ENCODE data around the gene SH3PXD2A.
"Not testable (repeated sequence)": the region's sequence is repeated elsewhere in the genome, so short reads cannot be mapped to it uniquely, and the experiment has no call there.

Gene SH3PXD2A

DNA sequence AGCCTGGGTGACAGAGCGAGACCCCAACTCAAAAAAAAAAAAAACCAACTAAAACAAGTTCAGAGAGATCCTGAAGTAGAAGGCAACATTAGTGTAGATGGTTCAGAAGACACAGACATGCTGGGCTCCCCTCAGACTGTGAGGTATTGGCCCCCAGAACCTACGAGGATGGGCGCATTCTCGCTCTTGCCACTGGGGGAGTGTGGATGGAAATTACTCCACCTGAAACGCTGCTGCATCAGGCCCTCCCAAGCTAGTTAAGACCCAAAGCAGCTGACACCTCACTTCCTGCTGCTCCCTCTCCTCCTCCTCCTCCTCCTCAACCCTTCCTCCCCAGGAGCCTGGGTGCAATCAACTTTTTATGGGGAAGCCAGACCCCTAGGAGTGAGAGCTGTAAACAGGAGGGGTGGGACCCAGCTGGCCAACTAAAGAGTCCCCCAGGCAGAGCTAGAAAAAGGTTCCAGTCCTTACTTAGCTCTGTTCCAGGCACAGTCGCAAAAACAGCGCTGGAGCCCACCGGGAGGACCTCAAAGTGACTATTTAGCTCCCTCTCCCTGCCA lies 7.4 kb downstream of the SH3PXD2A start:
- peak; percentile 22 for DNase-seq

DNA sequence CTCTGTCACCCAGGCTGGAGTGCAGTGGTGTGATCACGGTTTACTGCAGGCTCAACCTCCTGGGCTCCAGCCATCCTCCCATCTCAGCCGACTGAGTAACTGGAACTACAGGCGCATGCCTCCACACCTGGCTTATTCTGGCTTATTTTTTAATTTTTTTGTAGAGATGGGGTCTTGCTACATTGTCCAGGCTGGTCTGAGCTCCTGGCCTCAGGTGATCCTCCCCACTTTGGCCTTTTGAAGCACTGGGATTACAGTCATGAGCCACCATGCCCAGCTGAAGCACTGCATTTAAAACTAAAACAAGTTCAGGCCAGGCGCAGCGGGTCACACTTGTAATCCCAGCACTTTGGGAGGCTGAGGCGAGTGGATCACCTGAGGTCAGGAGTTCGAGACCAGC lies 8.0 kb downstream of the SH3PXD2A start:
- no peak for DNase-seq

DNA sequence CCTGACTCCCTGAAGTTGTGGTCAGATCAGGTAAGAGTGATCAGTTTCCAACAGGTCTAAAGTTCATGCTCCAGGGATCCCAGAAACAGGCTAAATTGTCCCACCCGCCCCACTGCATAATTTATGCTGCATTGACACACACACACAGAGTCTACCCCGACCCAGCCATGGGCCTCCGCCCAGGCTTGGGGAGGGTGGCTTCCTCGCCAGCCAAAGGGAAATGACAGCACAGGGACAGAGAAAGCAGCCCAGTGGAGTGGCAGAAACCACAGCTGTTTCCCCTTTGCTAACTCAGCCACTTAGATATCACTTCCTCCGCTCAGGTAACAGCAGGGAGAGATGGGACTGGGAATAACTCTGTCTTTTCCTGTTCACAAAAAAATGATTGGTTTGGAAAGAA lies 9.4 kb downstream of the SH3PXD2A start:
- DNase-seq, result peak; percentile 18

DNA sequence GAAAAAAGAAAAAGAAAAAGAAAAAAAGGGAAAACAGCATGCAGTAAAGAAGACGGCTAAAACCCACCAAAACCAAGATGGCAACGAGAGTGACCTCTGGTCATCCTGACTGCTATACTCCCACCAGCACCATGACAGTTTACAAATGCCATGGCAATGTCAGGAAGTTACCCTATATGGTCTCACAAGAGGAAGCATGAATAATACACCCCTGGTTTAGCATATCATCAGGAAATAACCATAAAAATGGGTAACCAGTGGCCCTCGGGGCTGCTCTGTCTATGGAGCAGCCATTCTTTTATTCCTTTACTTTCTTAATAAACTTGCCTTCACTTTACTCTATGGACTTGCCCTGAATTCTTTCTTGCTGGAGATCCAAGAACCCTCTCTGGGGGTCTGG lies 10.0 kb downstream of the SH3PXD2A start:
- not testable (repeated sequence) for DNase-seq

DNA sequence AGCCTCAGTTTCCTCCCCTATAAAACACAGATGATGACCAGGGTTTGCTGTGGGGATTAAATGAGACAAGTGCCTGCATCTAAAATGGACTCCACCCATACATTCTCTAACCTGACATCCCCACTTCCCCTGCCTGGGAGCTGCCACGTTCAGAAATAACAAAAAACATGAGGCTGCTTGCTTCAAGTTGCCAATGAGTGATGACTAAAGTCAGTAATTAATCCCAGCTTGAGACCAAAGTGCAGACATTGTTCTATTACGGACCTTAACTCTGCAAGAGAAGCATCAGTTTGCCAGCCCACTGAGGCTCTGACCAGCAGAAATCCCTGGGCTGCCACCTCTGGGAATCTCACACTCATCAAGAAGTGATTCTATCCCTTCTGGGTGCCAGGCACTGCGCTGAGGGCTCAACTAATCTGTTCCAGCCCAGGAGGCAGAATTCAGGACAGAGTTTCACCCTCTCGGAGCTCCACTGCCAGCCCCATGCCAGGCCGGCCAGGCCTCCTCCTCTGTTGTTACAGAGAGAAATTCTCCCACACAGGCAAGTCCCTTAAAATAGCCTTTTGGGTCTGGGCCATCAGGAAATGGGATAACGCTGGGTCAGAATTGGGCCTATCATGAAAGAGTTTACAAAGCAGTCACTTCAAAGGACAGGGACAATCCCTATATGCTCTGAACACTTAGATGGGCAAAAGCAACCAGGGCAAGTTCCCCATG lies 11.4 kb downstream of the SH3PXD2A start:
- no peak for DNase-seq

DNA sequence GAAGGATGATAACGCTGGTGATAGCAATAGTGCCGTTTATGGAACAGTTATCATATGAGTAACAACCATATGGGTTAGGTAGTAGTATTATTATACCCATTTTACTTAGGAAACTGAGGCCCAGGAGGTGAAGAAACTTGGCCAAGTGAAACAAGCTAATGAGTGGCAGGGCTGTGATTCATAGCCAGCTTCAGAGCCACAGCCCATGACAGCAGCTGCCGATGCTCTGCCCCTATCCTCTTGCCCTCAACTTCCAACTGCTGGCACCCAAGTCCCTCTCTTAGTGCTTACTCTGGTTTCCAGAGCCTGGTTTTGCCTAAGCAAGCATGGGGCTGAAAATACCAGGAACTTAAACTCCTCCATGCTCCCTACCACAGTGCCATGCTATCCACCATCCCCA lies 12.3 kb downstream of the SH3PXD2A start:
- no peak for DNase-seq

DNA sequence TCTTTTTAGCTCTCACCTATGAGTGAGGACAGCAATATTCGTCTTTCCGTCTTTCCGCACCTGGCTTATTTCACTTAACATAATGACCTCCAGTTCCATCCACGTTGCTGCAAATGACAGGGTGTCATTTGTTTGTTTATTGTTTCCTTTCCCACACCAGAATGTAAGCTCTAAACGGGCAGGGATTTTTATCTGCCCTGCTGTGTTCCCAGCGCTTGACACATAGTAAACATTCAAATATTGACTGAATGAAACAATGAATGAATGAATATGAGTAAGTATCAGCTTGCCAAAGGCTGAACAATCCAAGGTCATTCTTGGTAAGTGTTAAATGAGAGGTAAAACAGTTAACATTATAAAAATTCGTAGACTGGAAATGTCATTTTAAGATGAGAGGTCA lies 12.8 kb downstream of the SH3PXD2A start:
- no peak for DNase-seq

DNA sequence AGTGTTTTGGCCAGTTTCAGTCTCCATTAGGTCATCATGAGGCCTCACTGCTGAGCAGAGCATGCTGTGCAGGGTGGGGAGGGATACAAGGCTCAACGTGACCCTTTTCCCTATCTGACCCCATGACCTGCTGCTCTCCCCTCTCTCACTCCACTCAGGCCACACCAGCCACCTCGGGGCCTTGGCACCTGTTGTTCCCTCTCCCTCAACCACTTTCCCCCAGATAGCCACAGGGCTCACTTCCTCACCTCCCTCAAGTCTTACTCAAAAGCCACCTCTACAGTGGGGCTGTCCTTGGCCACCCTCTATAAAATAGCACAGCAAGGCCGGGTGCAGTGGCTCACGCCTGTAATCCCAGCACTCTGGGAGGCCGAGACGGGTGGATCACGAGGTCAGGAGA lies 13.9 kb downstream of the SH3PXD2A start:
- no peak for DNase-seq

DNA sequence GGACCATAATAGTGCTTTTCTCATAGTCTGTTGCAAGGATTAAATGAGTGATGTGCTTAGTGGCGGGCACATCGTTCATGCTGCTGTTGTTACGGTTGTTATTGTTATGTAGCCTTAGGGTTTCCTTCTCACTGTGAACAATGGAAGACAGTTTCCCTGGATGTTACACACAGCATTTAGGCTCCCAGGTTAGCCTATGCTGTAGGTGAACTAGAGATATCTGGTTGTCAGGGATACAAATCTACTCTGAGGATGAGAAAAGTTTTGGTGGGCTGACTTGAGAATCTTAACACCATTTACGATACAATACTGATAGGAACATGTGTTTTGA lies 14.7 kb downstream of the SH3PXD2A start:
- no peak for DNase-seq

DNA sequence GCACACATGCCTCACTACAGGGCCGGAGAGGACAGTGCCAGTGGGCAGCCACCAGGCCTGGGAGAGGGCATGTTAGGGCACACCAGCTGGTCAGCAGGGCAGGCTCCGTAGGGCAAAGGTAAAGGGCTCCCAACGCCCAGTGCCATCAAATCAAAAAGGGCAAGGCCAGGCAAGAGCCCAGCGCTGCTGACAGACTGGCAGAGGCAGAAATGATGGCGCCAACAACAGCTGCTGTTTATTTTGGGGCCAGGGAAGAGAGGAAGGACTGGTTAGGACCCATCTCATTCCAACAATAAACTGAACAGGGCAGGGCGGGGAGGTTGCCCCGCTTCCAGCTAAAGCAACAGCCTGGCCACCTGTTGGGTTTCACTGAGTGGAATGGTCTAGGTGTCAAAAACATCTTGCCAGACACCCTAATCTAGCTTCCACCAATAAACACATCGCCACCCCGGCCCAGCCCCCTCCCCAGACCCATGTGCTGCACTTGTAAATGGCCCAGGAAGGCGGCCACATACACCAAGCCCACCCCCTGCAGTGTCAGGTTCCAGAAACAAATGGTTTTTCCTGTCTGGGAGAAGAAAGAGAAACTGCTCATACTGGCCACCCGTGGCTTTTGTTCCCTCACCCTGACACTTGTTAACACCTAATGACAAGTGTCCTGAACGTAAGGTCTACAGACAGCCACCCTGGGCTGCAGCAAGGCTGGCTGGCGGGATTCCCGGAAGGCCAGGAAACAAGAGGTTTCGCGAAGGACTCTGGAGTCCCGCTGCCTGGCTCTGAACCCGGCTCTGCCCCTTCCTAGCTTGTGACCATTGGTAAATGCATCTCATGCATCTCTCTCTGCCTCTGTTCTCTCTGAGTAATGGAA lies 15.3 kb downstream of the SH3PXD2A start:
- no peak for DNase-seq

DNA sequence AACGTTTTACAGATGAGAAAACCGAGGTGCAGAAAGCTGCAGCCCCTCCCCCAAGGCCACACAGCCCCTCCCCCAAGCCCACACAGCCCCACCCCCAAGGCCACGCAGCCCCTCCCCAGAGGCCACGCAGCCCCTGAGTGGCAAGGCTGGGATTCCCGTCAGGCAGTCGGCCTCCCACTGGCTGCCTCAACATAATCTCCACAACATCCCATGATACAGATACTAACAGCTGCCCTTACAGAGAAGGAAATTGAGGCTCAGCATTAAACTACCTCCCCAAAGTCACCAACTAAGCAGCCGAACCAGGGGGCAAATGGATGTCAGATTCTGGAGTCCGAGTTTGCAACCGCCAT lies 15.9 kb downstream of the SH3PXD2A start:
- no peak for DNase-seq

DNA sequence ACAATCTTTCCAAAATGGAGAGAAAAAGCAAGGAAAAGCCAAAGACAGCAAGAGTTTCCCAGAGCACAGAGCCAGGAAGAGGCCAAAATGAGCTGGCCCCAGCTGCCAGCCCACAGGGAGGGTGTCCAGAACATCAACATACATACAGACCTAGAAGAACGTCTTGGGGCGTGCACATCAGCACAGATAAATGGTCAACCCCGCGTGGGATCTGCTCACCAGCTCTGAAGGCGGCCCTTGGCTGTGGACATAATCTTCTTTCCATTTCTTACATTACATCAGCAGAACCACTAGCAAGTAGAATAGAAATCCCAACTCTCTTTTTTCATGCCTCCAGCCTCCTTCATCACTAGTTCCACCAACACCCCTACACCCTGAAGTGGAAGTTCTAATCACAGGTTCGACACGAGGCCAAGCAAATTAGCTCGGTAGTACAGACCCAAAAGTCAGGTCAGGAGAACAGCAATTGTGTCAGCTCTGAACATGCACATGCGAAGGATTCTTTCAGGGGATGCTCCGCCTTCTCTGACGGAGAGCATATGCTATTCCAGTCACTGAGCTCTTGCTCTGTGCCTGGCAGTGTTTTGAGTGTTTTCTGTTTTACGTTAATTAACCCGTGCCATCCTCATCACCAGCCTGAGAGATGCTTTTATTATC lies 16.4 kb downstream of the SH3PXD2A start:
- DNase-seq, result no peak

DNA sequence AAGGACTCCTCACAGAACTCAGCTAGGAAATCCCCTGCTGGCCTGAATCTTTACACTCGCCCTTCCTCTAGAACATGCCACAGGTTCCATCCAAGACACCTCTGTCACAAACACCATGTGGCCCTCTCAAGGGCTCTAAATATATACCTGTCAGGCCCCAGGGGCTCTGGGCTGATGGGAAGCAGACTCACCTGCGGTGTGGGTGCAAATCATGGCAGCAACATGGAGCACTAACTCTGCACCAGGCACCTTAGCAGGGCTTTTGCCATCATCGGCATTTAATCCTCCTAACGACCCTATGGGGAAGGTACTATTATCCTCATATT lies 17.3 kb downstream of the SH3PXD2A start:
- no peak for DNase-seq

DNA sequence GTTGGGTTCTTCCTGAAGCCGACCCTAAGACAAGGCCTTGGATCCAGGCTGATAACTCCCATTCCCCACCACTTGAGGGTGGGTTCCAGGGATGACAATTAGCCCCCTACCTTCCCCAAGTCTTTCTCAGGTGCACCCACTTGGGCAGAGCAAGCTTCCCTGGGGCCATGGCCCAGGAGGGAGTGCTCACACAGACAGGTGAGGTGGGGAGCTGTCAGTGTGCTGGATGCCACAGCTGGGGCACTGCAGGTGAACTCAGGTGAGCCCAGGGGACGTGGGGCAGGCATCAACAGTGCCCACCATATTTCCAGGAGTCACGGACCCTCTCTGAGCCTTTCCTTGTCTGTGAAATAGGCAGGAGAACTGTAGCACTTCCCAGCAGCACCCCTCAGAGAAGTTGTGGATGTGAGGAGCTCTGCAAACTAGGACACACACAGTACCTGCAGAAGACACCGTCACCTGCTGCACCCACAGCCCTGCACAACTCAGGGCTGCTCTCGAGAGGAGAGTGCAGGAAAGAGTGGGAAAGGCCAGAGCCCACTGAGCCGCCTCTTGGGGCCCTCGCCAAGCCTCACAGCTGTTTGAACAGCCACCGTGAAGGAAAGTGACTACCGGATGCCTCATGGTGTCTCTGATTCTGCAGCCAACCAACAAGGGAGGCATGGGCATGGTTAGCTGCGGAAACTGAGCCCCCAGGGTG lies 17.9 kb downstream of the SH3PXD2A start:
- DNase-seq, result no peak

DNA sequence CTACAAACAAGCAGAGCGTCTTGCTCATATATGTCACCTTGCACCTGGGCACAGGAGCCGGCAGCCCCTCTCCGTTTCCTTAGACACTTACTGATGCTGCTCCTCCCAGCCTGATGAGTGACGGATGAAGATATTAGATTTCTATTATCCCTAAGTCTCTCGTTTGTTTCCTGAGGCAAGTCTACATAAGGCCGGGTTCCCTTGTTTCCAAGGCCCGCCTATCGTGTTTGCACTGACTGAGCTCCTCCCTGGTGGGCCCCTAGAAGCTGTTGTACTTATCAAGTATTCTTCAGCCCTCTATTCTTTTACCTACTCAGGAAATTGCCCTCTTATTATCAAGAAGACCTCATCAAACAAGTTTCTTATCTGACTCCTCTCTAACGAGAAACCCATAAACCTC lies 18.5 kb downstream of the SH3PXD2A start:
- DNase-seq, result no peak

DNA sequence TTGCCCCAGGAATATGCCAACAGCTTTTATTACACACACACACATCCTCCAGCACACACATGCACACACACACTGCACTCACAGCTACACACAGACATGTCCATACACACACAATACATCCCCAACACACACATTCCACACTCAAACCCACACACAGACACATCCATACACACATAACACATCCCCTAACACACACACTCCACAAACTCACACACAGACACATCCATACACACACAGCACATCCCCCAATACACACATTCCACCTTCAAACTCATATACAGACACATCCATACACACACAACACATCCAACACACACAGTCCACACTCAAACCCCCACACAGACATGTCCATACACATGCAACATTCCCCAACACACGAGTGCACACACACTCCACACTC lies 19.1 kb downstream of the SH3PXD2A start:
- no peak for DNase-seq

DNA sequence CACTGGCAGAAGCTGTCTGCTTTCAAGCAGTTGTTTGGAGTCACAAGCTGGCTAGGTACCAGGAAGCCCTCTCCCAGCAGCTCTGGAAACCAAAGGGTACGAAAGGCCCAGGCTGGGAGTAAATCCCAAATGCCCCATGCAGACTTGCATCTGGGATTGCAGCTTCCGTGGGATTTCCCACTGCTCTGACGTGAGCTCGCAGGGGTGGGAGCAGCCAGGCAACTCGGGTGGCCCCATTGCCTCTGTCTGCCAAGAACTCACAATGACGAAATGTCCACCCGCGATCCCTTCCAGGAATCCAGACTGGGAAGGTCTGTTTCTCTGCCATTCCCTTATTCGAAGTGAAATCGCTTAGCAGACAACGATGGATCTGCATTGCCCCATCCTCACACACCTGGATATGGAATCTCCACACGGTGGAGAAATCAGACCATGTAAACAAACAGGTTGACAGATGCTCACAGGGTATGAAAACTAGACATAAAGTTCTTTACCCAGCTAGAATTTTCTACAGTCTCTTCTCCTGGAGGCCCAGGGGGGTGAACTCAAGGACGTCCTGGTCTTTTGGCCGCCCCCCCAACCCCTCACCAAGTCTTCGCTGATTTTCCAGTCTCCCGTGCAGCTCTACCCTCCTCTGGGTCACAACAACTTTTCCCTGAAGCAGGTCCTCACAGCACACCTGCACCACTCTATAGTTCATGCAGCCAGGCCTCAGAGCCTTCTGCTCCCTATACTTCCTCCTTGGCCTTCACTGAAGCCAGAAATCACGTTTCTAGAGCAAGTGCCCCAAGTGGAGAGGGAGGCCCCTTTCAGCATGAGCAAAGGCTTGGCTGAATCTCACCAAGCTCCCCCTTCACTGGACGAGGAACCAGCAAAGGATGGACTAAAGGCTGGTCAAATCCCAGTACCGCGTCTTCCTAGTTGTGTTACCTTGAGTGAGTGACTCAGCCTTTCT lies 20.0 kb downstream of the SH3PXD2A start:
- DNase-seq, result no peak

DNA sequence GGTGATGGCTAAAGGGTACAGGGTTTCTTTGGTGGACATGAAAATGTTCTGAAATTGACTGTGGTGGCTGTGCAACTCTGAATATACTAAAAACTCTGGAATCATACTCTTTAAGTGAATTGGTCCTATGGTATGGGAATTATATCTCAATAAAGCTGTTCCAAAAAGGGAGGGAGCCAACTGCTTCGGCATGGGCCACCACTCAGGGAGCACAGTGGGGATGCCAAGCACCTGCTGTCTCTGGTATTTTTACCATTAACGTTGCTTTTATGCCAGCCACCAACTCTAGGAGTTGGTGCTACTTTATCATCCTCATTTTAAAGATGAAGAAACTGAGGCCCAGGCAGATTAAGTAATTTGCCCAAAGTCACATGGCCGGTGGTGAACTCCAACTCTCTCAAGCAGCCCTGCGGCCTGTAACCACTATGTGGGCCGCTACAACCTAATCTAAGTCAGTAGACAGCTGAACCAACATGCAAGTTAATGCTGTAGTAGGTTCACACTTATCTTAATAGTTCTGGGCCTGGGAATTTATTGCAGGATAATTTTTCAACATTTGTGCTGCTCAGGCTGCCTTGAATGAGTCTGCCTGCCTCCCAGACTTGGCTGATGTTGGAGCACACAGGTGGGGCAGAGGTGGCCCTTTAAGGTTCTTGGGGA lies 20.8 kb downstream of the SH3PXD2A start:
- DNase-seq, result no peak

DNA sequence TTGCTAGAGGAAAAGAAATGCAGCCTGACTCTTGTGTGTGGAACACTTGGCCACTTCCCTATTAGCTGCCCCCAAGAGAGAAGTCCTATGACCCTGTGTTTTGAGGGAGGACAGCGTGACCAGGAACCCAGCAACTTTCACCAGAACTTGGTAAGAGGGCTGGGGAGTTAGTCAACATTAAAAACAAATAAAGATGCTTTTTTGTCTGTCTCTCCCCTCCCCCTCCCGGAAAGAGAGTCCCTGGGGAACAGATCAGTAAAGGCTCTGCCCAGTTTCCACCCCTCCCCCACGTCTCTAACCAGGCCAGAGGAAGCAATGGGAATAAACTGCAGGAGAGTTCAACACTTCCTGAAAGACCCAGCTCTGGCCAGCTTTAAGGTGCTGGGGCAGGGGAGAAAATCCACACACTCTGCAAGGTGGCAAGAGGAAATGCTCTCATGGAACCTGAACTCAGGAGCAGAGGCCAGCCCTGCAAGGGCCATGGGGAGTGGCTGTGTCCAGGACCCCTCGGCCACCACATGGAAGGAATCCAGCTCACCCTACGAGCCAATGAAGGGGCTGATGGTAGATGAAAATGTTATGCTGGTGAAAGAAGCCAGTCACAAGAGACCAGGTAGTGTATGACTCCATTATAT lies 21.5 kb downstream of the SH3PXD2A start:
- no peak for DNase-seq

DNA sequence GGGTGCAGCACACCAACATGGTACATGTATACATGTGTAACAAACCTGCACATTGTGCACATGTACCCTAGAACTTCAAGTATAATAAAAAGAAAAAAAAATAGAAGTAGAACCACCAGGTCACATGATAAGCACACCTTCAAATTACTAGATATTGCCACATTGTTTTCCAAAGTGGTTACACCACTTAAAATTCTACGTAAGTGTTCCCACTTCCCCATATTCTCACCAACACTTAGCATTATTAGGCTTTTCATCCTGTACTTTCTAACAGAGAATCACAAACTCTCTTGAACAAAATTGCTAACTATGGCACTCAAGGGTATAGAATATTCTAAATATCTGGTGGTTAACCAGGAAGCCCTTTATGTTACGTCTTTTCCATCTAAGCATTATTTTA lies 22.6 kb downstream of the SH3PXD2A start:
- DNase-seq, result no peak

DNA sequence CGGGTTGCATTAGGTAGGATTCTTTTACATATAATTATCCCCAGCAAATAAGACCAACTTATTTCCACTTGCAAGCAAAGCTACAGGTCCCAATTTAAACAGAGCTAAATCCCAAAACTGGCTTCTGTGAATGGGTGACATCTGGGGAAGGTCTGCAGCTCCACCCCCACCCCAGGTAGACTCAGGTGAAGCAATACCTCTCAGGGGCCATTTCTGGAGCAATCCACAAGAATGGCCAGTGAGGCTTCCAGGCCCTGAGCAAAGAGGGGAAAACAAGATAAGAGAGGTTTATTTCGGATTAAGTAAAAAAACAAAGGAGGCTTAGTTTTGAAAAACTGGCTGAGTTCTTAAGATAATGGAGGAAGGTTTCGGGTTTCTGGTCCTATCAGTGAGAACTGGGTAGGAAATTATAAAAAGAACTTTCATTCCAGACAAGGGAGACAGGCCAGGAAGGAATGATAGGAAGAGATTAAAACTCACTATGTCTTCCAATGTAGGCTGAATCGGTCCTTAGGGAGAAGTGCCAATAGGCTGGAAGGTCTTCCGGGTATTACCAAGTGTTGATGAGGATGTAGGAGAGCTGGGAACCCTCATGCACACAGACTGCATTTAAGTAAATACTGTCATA lies 25.4 kb downstream of the SH3PXD2A start:
- no peak for DNase-seq
